HepG2 (cell line): ENCODE results near the gene DEDD2. TPM values are rescaled to one million over a fixed set of nuclear protein-coding genes. Genes with fewer than 3 reads are reported as not detected.
A peak's percentile ranks its signal among the peaks of the same experiment; 100 is the strongest.

Experiments used
- ELK4 ChIP-seq: sonication (generic); formaldehyde crosslinking; IDR thresholded peaks from 2 replicates; pipeline ENCODE4 v1.9.0; 2021; ENCODE audit warnings: missing genetic modification reagents, borderline replicate concordance
- HNF1B ChIP-seq: sonication (generic); formaldehyde crosslinking; IDR thresholded peaks from 2 replicates; pipeline ENCODE4 v1.5.1; 2020; ENCODE audit warnings: mild to moderate bottlenecking, moderate library complexity, missing genetic modification reagents
- IKZF4 ChIP-seq: sonication (generic); formaldehyde crosslinking; IDR thresholded peaks from 2 replicates; pipeline ENCODE4 v1.5.1; 2020; ENCODE audit warnings: borderline replicate concordance, mild to moderate bottlenecking, low read depth, missing genetic modification reagents; ENCODE audit errors: not compliant biosample characterization
- RFX5 ChIP-seq: IDR thresholded peaks from 2 replicates; pipeline ENCODE4 v1.6.1; 2011; ENCODE audit warnings: low read depth, low read length, improper control_type of control experiment
- THAP11 ChIP-seq: IDR thresholded peaks from 2 replicates; pipeline ENCODE4 v1.6.1; 2016; ENCODE audit warnings: missing biosample characterization, missing genetic modification reagents
- ZBTB26 ChIP-seq: IDR thresholded peaks from 2 replicates; pipeline ENCODE4 v1.6.1; 2016; ENCODE audit warnings: missing compliant biosample characterization, missing genetic modification reagents, borderline replicate concordance
- ZNF224 ChIP-seq: sonication (generic); formaldehyde crosslinking; IDR thresholded peaks from 2 replicates; pipeline ENCODE4 v1.5.0; 2020; ENCODE audit warnings: mild to moderate bottlenecking, missing genetic modification reagents
- ZNF382 ChIP-seq: sonication (generic); formaldehyde crosslinking; IDR thresholded peaks from 2 replicates; pipeline ENCODE4 v1.5.0; 2020; ENCODE audit warnings: missing genetic modification reagents, mild to moderate bottlenecking, borderline replicate concordance
- ZNF614 ChIP-seq: IDR thresholded peaks from 2 replicates; pipeline ENCODE4 v1.6.1; 2018; ENCODE audit warnings: missing biosample characterization, missing genetic modification reagents, inconsistent platforms, borderline replicate concordance
- ZSCAN30 ChIP-seq: sonication (generic); formaldehyde crosslinking; IDR thresholded peaks from 2 replicates; pipeline ENCODE4 v1.5.0; 2020; ENCODE audit warnings: mild to moderate bottlenecking, missing genetic modification reagents
- polyA plus RNA-seq, 8 experiments: library from polyadenylated mRNA; depleted of rRNA in 3 of 8; stranded (reverse) in 7 of 8; unstranded in 1 of 8; fragments of >200 nt; fragmentation: Illumina TruSeq in 4 of 8; extraction: Trizol in 4 of 8; gene quantifications; 2 replicates each; pipeline versions ENCODE4 v1.2.1 to v1.2.3, GENCODE V29; 2011 to 2016; ENCODE audit warnings: low read depth in 4 of 8, missing spikeins in 1 of 8, mixed read lengths in 1 of 8; ENCODE audit not compliant: insufficient read depth in 1 of 8
- total RNA-seq, 5 experiments: library from RNA; depleted of rRNA; stranded (reverse); fragments of >200 nt; fragmentation: Illumina TruSeq; extraction: Trizol; gene quantifications; 2 replicates each; pipeline ENCODE4 v1.2.3, GENCODE V29; 2016; ENCODE audit warnings: low read depth in 1 of 5
- TF ChIP-seq, protein P1 (sequence below): sonication (generic); formaldehyde crosslinking; IDR thresholded peaks from 2 replicates; pipeline ENCODE4 v1.5.1; 2020; ENCODE audit warnings: mild to moderate bottlenecking, missing genetic modification reagents, moderate library complexity
- TF ChIP-seq, protein P2 (sequence below): sonication (generic); formaldehyde crosslinking; IDR thresholded peaks from 2 replicates; pipeline ENCODE4 v1.5.1; 2020; ENCODE audit warnings: mild to moderate bottlenecking, missing genetic modification reagents
- TF ChIP-seq, protein P3 (sequence below): sonication (generic); formaldehyde crosslinking; IDR thresholded peaks from 2 replicates; pipeline ENCODE4 v1.8.1; 2023; ENCODE audit warnings: missing genetic modification reagents, mild to moderate bottlenecking, borderline replicate concordance
- TF ChIP-seq, protein P4 (sequence below), 2 experiments: fragments of 450-650 bp in 1 of 2; sonication (generic) in 1 of 2; formaldehyde crosslinking; IDR thresholded peaks; 2 replicates each; pipeline versions ENCODE4 v1.5.0 to v1.8.0; 2020 to 2022; ENCODE audit warnings: mild to moderate bottlenecking in 1 of 2, missing genetic modification reagents in 1 of 2

Gene DEDD2
- total and polyA plus RNA-seq, 2 of the 13 experiments (the other 11 are each of a cell fraction or from before 2014, with no cell fraction given) = 19.2 to 24.7 TPM

DNA sequence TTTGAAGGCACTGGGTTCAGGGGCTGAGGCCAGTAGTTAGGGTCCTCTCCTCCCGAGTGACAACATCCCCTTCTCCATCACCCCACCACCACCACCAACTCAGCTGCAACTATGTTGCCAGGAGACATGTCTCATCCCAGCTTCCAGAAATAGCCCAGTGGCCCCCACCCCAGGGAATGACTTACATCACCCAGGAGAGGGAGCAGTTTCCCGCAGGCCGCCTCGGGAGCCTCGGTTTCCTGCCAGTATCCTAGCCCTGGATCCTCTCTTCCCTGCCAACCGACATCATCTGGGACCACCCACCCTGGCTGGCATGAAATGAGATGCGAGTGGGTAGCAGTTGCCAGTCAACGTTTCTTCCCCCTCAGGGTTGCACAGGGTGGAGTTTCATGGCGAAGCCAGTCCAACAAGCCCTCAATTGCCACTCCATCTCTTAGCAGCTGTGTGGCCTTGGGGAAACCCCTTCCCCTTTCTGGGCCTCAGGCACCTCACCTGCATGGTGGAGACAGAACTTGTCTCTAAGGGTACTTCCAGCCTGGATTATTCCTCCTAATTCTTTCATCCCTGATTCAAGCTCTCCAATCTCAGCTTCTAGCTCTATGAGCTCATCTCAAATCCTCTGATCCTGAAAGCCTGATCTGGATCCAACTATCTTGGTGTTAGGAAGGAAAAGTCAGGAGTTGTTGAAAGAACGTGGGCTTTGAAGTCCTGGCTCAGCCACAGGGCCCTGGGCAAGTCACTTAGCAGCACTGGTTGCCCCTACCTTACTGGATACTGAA lies 28.9 kb upstream of the DEDD2 start (continued):
- TF ChIP-seq, protein P1, sequence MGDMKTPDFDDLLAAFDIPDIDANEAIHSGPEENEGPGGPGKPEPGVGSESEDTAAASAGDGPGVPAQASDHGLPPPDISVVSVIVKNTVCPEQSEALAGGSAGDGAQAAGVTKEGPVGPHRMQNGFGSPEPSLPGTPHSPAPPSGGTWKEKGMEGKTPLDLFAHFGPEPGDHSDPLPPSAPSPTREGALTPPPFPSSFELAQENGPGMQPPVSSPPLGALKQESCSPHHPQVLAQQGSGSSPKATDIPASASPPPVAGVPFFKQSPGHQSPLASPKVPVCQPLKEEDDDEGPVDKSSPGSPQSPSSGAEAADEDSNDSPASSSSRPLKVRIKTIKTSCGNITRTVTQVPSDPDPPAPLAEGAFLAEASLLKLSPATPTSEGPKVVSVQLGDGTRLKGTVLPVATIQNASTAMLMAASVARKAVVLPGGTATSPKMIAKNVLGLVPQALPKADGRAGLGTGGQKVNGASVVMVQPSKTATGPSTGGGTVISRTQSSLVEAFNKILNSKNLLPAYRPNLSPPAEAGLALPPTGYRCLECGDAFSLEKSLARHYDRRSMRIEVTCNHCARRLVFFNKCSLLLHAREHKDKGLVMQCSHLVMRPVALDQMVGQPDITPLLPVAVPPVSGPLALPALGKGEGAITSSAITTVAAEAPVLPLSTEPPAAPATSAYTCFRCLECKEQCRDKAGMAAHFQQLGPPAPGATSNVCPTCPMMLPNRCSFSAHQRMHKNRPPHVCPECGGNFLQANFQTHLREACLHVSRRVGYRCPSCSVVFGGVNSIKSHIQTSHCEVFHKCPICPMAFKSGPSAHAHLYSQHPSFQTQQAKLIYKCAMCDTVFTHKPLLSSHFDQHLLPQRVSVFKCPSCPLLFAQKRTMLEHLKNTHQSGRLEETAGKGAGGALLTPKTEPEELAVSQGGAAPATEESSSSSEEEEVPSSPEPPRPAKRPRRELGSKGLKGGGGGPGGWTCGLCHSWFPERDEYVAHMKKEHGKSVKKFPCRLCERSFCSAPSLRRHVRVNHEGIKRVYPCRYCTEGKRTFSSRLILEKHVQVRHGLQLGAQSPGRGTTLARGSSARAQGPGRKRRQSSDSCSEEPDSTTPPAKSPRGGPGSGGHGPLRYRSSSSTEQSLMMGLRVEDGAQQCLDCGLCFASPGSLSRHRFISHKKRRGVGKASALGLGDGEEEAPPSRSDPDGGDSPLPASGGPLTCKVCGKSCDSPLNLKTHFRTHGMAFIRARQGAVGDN (CRISPR knock-in tag) = 0 out of 2 replicates have a peak, but pooled peaks have one; percentile 33
- TF ChIP-seq, protein P2, sequence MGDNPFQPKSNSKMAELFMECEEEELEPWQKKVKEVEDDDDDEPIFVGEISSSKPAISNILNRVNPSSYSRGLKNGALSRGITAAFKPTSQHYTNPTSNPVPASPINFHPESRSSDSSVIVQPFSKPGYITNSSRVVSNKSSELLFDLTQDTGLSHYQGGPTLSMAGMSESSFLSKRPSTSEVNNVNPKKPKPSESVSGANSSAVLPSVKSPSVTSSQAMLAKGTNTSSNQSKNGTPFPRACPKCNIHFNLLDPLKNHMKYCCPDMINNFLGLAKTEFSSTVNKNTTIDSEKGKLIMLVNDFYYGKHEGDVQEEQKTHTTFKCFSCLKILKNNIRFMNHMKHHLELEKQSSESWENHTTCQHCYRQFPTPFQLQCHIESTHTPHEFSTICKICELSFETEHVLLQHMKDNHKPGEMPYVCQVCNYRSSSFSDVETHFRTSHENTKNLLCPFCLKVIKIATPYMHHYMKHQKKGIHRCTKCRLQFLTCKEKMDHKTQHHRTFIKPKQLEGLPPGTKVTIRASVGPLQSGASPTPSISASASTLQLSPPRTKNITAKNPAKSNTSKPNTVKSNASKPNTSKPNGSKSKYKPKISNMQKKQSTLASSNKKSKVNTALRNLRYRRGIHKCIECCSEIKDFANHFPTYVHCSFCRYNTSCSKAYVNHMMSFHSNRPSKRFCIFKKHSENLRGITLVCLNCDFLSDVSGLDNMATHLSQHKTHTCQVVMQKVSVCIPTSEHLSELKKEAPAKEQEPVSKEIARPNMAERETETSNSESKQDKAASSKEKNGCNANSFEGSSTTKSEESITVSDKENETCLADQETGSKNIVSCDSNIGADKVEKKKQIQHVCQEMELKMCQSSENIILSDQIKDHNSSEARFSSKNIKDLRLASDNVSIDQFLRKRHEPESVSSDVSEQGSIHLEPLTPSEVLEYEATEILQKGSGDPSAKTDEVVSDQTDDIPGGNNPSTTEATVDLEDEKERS (CRISPR knock-in tag) = no peak
- TF ChIP-seq RFX5 (no peak), IKZF4 (CRISPR knock-in tag) (no peak), ZSCAN30 (CRISPR knock-in tag) (no peak), ZNF224 (CRISPR knock-in tag) (no peak), THAP11 (CRISPR knock-in tag) (0 out of 2 replicates have a peak, but pooled peaks have one; percentile 23), ELK4 (CRISPR knock-in tag) (no peak), ZBTB26 (CRISPR knock-in tag) (no peak), ZNF382 (no peak), HNF1B (peak; percentile 67; the same call in 1 of the 2 replicates), ZNF614 (CRISPR knock-in tag) (no peak)
- TF ChIP-seq, protein P3, sequence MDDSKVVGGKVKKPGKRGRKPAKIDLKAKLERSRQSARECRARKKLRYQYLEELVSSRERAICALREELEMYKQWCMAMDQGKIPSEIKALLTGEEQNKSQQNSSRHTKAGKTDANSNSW = no peak
- TF ChIP-seq, protein P4, sequence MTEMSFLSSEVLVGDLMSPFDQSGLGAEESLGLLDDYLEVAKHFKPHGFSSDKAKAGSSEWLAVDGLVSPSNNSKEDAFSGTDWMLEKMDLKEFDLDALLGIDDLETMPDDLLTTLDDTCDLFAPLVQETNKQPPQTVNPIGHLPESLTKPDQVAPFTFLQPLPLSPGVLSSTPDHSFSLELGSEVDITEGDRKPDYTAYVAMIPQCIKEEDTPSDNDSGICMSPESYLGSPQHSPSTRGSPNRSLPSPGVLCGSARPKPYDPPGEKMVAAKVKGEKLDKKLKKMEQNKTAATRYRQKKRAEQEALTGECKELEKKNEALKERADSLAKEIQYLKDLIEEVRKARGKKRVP (CRISPR knock-in tag; IDR thresholded peaks at IDR 0.05) = no peak
